Measurements from ENCODE around the gene NUP205.

DNA sequence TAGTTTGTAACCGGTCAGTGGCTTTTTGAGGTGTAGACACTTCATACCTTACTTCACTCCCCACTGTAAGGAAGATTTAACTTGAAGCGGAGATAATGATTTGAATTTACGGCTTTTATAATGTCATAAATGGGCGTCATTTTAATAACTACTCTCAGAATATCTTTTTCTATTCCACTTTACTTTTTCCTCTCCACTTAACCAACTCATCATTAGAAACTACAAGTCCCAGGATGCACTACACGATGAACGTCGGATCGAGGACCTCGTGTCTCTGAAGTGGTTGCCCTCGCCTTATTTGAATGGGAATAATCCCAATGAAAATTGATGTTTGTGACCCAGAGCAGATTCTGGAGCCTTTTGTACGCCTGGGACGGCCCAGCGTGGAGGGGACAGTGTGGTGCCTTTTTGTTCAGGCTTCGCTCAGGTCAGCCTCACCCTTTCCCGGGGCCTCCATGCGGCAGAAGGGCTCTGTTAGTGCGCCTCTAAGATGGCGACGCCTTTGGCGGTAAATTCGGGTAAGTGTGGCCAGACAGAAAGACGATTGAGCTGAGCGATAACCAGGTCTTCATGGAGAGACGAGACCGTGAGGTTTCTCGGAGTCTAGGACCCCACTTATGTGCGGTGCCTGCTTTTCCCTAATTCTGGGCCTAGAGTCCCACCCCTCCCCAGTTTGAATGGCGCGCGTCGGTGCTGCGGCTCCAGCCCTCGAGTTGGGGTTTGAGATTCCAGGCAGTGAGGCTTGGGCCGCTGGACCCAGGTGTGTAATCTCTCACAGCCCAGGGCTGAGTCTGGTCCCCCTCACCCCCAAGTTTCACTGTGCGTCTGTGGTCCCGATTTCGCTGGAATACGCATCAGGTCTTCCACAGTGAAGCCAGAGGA, at the start of gene NUP205:
- TF ChIP-seq, protein P1, sequence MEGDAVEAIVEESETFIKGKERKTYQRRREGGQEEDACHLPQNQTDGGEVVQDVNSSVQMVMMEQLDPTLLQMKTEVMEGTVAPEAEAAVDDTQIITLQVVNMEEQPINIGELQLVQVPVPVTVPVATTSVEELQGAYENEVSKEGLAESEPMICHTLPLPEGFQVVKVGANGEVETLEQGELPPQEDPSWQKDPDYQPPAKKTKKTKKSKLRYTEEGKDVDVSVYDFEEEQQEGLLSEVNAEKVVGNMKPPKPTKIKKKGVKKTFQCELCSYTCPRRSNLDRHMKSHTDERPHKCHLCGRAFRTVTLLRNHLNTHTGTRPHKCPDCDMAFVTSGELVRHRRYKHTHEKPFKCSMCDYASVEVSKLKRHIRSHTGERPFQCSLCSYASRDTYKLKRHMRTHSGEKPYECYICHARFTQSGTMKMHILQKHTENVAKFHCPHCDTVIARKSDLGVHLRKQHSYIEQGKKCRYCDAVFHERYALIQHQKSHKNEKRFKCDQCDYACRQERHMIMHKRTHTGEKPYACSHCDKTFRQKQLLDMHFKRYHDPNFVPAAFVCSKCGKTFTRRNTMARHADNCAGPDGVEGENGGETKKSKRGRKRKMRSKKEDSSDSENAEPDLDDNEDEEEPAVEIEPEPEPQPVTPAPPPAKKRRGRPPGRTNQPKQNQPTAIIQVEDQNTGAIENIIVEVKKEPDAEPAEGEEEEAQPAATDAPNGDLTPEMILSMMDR (IDR thresholded peaks at IDR 0.05): peak in 3 of 6 experiments; percentile 23 to 31 (median 28)
- TF ChIP-seq POLR2A (IDR thresholded peaks at IDR 0.05): peak in 1 of 2 donors; percentile 39
